Transverse colon (tissue), 4 donors: Measurements from ENCODE around the gene GALNT10. TPM values are rescaled to one million over a fixed set of nuclear protein-coding genes. Genes with fewer than 3 reads are reported as not detected.

Experiments
- DNase-seq: peaks from one replicate; pipeline ENCODE4 v3.0.0-alpha.2; 2019
- H3K27ac ChIP-seq, 4 donors: fragments of 200-600 bp; sonication (generic); 2 replicates each; pipeline ENCODE4 v1.5.1; 2016 to 2018; ENCODE audit warnings: inconsistent platforms in 4 of 4
- H3K27me3 ChIP-seq: fragments of 200-600 bp; sonication (generic); 2 replicates; pipeline ENCODE4 v1.5.1; 2017; ENCODE audit warnings: inconsistent platforms
- H3K36me3 ChIP-seq, 4 donors: fragments of 200-600 bp; sonication (generic); 2 replicates each; pipeline ENCODE4 v1.5.1; 2017 to 2019; ENCODE audit warnings: inconsistent platforms in 4 of 4
- H3K4me1 ChIP-seq, 4 donors: fragments of 200-600 bp; sonication (generic); 2 replicates each; pipeline ENCODE4 v1.5.1; 2017 to 2020; ENCODE audit warnings: inconsistent platforms in 4 of 4
- H3K4me3 ChIP-seq, 4 donors: fragments of 200-600 bp; sonication (generic); 1 replicate in 1 of 4; 2 replicates in 3 of 4; pipeline versions ENCODE4 v1.5.1 to v1.6.1; 2017 to 2019; ENCODE audit warnings: inconsistent platforms in 4 of 4
- H3K9me3 ChIP-seq, 2 donors: fragments of 200-600 bp; sonication (generic); 2 replicates each; pipeline ENCODE4 v1.5.1; 2017 to 2019; ENCODE audit warnings: inconsistent platforms in 2 of 2
- CTCF ChIP-seq, 5 experiments: fragments of 200-600 bp in 3 of 5; fragments of 450-650 bp in 2 of 5; sonication (generic) in 3 of 5; IDR thresholded peaks; 1 replicate in 2 of 5; 2 replicates in 3 of 5; pipeline ENCODE4 v1.5.1; 2016 to 2017; ENCODE audit warnings: antibody characterized with exemption in 5 of 5, inconsistent platforms in 3 of 5, mild to moderate bottlenecking in 2 of 5, moderate library complexity in 1 of 5
- EP300 ChIP-seq: sonication (generic); formaldehyde crosslinking; IDR thresholded peaks from one replicate; pipeline ENCODE4 v1.6.1; 2017; ENCODE audit warnings: antibody characterized with exemption, low read depth
- POLR2A ChIP-seq: fragments of 450-650 bp; IDR thresholded peaks from one replicate; pipeline ENCODE4 v1.6.1; 2016; ENCODE audit warnings: antibody characterized with exemption, mild to moderate bottlenecking, moderate library complexity
- POLR2AphosphoS5 ChIP-seq, 3 donors: sonication (generic); formaldehyde crosslinking; IDR thresholded peaks; one replicate each; pipeline ENCODE4 v1.6.1; 2016; ENCODE audit warnings: antibody characterized with exemption in 3 of 3
- WGBS, 2 donors: methylation state at CpG; one replicate each; pipeline ENCODE4 v1.1.5; 2018; ENCODE audit warnings: low coverage in 1 of 2; 5-methylcytosine and 5-hydroxymethylcytosine counted together
- in situ Hi-C, 4 donors: fragments of 200-750 bp; cut with MboI; loops; one replicate each; pipeline versions ENCODE4 v1.15.0 to v1.15.1; 2017; ENCODE audit warnings: low sequenced_read_pairs in 3 of 4, low pct_ligation_motif_present in 1 of 4, low pct_unique_long_range_greater_than_20kb in 1 of 4
- intact Hi-C: fragments of 100-400 bp; cut with DNase I; formaldehyde crosslinking; loops from one replicate; pipeline ENCODE4 v1.15.1; 2023; ENCODE audit warnings: low total_unique reads
- total RNA-seq, 4 donors: library from RNA; depleted of rRNA; stranded (reverse); fragments of >200 nt; gene quantifications; one replicate each; pipeline ENCODE4 v1.1.0, GENCODE V29; 2016

Gene GALNT10
- total RNA-seq, 4 donors from 2014 or later, result 18.7 to 142 (median 39.3) TPM

- in situ Hi-C loops, result no loop called here
- intact Hi-C loops, result loop anchor here (10.0 kb wide), 1 partner anchor 1371 kb away; no protein-coding TSS in a partner anchor
Measured at GRCh38 chr5:154213592-154213991, 23.1 kb downstream of the GALNT10 start.

GRCh38 chr5:154214371-154215106 is 24.0 kb downstream of the GALNT10 start:
- H3K27me3 ChIP-seq, result no peaks in the 10 kb centered on the region
- intact Hi-C loops (loop anchor here (10.0 kb wide), 1 partner anchor 1370 kb away; no protein-coding TSS in a partner anchor), in situ Hi-C loops (no loop called here)
- no peaks in the 10 kb centered on the region for H3K9me3 ChIP-seq
- WGBS, 2 donors, result 60 to 64% methylated on average over 5 of the region's 5 CpGs
- H3K4me3 ChIP-seq, result no peak overlapping the region
- peaks cover 0 to 13% (median 0%) of the 10 kb centered on the region in 4 donors for H3K4me1 ChIP-seq
- H3K36me3 ChIP-seq, result no peaks in the 10 kb centered on the region
- peak overlapping the region in 2 of 4 donors; percentile 33 to 39 for H3K27ac ChIP-seq
- DNase-seq, result no peak
- no peak for TF ChIP-seq EP300
- no peak for TF ChIP-seq CTCF (IDR thresholded peaks at IDR 0.05)
- no peak for TF ChIP-seq POLR2A
- no peak for TF ChIP-seq POLR2AphosphoS5 (IDR thresholded peaks at IDR 0.05)

More at GRCh38 chr5:154213592-154213991, 23.1 kb downstream of the GALNT10 start:
- no peak for TF ChIP-seq POLR2A
- no peak for TF ChIP-seq EP300
- TF ChIP-seq POLR2AphosphoS5 (IDR thresholded peaks at IDR 0.05), result no peak
- no peak for TF ChIP-seq CTCF (IDR thresholded peaks at IDR 0.05)
- WGBS, 2 donors, result 97% methylated on average over 4 of the region's 4 CpGs; no CpG with 5 or more reads in 1 of the 2 donors
- no peaks in the 10 kb centered on the region for H3K27me3 ChIP-seq
- no peaks in the 10 kb centered on the region for H3K9me3 ChIP-seq
- H3K4me1 ChIP-seq, result peaks cover 0 to 13% (median 0%) of the 10 kb centered on the region in 4 donors
- H3K27ac ChIP-seq, result no peak overlapping the region
- no peak overlapping the region for H3K4me3 ChIP-seq
- DNase-seq, result no peak
- H3K36me3 ChIP-seq, result no peaks in the 10 kb centered on the region

GRCh38 chr5:154215571-154216325 is 25.2 kb downstream of the GALNT10 start:
- no peak overlapping the region for H3K4me3 ChIP-seq
- in situ Hi-C loops, result no loop called here
- DNase-seq, result no peak
- H3K4me1 ChIP-seq, result peaks cover 0 to 13% (median 4%) of the 10 kb centered on the region in 4 donors
- TF ChIP-seq CTCF (IDR thresholded peaks at IDR 0.05) (no peak), EP300 (no peak), POLR2A (no peak)
- no peaks in the 10 kb centered on the region for H3K27me3 ChIP-seq
- peak overlapping the region in 3 of 4 donors; percentile 21 to 41 (median 39) for H3K27ac ChIP-seq
- intact Hi-C loops, result loop anchor here (10.0 kb wide), 1 partner anchor 1369 kb away; no protein-coding TSS in a partner anchor
- H3K36me3 ChIP-seq, result no peaks in the 10 kb centered on the region
- H3K9me3 ChIP-seq, result no peaks in the 10 kb centered on the region
- WGBS, 2 donors, result 79 to 100% methylated on average over 2 of the region's 2 CpGs

GRCh38 chr5:154217462-154217861 is 26.9 kb downstream of the GALNT10 start:
- WGBS, 2 donors, result 94% methylated on average over 4 of the region's 4 CpGs; no CpG with 5 or more reads in 1 of the 2 donors
- no peak overlapping the region for H3K4me3 ChIP-seq
- intact Hi-C loops (loop anchor here (10.0 kb wide), 1 partner anchor 1367 kb away; no protein-coding TSS in a partner anchor), in situ Hi-C loops (no loop called here)
- peaks cover 0 to 20% (median 4%) of the 10 kb centered on the region in 4 donors for H3K4me1 ChIP-seq
- H3K27ac ChIP-seq, result no peak overlapping the region
- no peaks in the 10 kb centered on the region for H3K36me3 ChIP-seq
- TF ChIP-seq POLR2A (no peak), CTCF (IDR thresholded peaks at IDR 0.05) (no peak), POLR2AphosphoS5 (IDR thresholded peaks at IDR 0.05) (no peak), EP300 (no peak)
- H3K9me3 ChIP-seq, result no peaks in the 10 kb centered on the region
- DNase-seq, result no peak
- H3K27me3 ChIP-seq, result no peaks in the 10 kb centered on the region
